Spleen (tissue), 7 donors: ENCODE measurements around the gene PTPRG.

Experiments
- CTCF ChIP-seq, 11 experiments: fragments of 200-600 bp in 7 of 11; fragments of 450-650 bp in 4 of 11; sonication (generic) in 4 of 11; IDR thresholded peaks in 8 of 11; conservative IDR thresholded peaks in 3 of 11; 1 replicate in 7 of 11; 2 replicates in 4 of 11; pipeline versions ENCODE4 v1.4.0 to v1.8.0; 2016 to 2021; ENCODE audit warnings: antibody characterized with exemption in 11 of 11, inconsistent platforms in 4 of 11, mild to moderate bottlenecking in 1 of 11
- POLR2A ChIP-seq, 3 donors: fragments of 450-650 bp; IDR thresholded peaks; one replicate each; pipeline ENCODE4 v1.5.1; 2017; ENCODE audit warnings: antibody characterized with exemption in 3 of 3, mild to moderate bottlenecking in 1 of 3
- POLR2AphosphoS5 ChIP-seq, 3 donors: sonication (generic); formaldehyde crosslinking; IDR thresholded peaks; one replicate each; pipeline ENCODE4 v1.5.1; 2017; ENCODE audit warnings: antibody characterized with exemption in 3 of 3
- donor health status: DM: no; HTN: no; CAD: no; lungs with moderate emphysema.
- donor health status: DM: no; HTN: no; CAD: no.
- donor health status: DM: no; HTN: no; CAD: no.

DNA sequence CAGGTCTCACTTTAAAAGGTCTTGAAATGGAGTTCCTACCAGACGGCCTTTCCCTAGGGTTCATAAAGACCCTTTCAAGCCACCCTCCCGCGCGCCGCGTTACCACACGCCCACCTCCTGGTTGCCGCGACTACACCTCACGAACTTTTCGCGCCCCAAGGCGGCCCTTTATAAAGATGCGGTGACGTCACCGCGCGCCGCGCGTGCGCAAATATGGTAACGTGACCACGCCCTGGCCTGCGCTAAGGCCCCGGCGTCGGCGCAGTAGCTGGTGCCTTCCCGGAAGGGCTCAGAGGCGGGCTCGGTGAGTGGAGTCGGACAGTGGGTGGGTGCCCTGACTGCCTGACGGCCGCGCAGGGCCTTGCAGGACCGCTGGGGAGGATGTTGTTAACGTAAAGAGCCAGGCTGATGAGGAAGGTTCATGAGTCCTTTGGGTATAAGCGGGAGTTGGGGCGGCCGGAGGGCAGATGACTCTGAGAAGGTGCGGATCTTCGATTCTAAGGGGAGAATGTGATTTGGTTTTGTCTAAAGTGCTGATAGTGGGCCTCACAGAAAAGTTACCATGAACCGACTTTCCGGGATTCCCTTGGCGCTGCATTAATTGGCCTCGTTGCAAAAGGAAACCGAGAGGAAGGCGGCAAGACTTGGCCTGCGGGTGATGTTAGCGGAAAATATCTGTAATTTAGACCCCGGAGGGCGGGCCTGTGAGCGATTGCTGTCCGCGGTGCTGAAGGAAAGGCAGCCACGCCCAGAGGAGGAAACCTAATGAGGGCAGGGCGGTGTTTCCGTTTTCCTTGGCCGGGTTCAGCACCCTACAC is 757.6 kb downstream of the PTPRG start:
- TF ChIP-seq POLR2AphosphoS5 (IDR thresholded peaks at IDR 0.05): peak; percentile 43 to 78 (median 70)
- no peak for TF ChIP-seq CTCF (IDR thresholded peaks at IDR 0.05 in 8 of 11, conservative IDR thresholded peaks at IDR 0.05 in 3 of 11)
- no peak for TF ChIP-seq POLR2A (IDR thresholded peaks at IDR 0.05)
